Endothelial cell (in vitro differentiated cells): ENCODE results near the gene S100A7. TPM values are rescaled to one million over a fixed set of nuclear protein-coding genes. Genes with fewer than 3 reads are reported as not detected.

ENCODE experiments used
- DNase-seq: peaks from one replicate; pipeline ENCODE4 v3.0.0; 2021; ENCODE audit warnings: low spot score
- H3K27ac Mint-ChIP-seq: one replicate; pipeline ENCODE4 v1.8.0; 2021; ENCODE audit warnings: mixed read lengths, inconsistent platforms; ENCODE audit not compliant: unreplicated experiment
- H3K27me3 Mint-ChIP-seq: one replicate; pipeline ENCODE4 v1.8.0; 2021; ENCODE audit warnings: mild to moderate bottlenecking, moderate library complexity, mixed read lengths, inconsistent platforms; ENCODE audit not compliant: unreplicated experiment
- H3K36me3 Mint-ChIP-seq: one replicate; pipeline ENCODE4 v1.8.0; 2021; ENCODE audit warnings: mild to moderate bottlenecking, low read depth, mixed read lengths, inconsistent platforms; ENCODE audit not compliant: unreplicated experiment
- H3K4me1 Mint-ChIP-seq: one replicate; pipeline ENCODE4 v1.8.0; 2021; ENCODE audit warnings: mild to moderate bottlenecking, mixed read lengths, inconsistent platforms; ENCODE audit not compliant: unreplicated experiment
- H3K4me3 Mint-ChIP-seq: one replicate; pipeline ENCODE4 v1.8.0; 2021; ENCODE audit warnings: mild to moderate bottlenecking, mixed read lengths, inconsistent platforms; ENCODE audit not compliant: unreplicated experiment
- H3K9me3 Mint-ChIP-seq: one replicate; pipeline ENCODE4 v1.8.0; 2021; ENCODE audit warnings: mixed read lengths, inconsistent platforms; ENCODE audit not compliant: unreplicated experiment
- CTCF ChIP-seq: fragments of 200-600 bp; sonication (generic); IDR thresholded peaks from one replicate; pipeline ENCODE4 v1.5.0; 2021; ENCODE audit warnings: antibody characterized with exemption; ENCODE audit not compliant: unreplicated experiment
- total RNA-seq: library from RNA; stranded (reverse); fragmentation: NEBNext Ultra II Directional; extraction: Animal tissue kit (Norgen Biotek cat#: 25700); gene quantifications from one replicate; pipeline ENCODE4 v1.2.1, GENCODE V29; 2021; ENCODE audit not compliant: unreplicated experiment

S100A7 gene
- total RNA-seq, 1 donor from 2014 or later, result not detected

DNA sequence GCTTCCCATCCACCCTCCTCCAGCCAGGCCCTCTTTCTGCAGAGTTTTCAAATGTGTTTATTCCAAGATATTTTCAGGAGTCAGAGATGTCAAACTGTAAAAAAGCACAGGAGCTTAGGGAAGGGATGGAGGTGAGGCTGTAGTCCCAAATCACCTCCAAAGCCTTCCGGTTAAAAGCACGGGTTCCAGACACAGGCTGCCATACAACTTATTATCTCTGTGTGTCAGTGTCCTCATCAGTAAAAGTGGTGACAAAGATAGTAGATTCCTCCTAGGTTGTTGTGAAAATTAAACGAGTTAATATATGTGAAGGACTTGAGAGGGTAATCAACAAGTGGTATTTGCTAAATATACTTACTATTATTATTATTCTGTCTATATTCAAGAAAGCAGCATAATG, 29.0 kb downstream of the S100A7 start:
- Mint-ChIP-seq H3K36me3 (no peaks in the 10 kb centered on the region), H3K27me3 (peaks cover 5% of the 10 kb centered on the region), H3K27ac (no peak overlapping the region), H3K9me3 (no peaks in the 10 kb centered on the region), H3K4me3 (no peak overlapping the region), H3K4me1 (peaks cover 19% of the 10 kb centered on the region)
- TF ChIP-seq CTCF, result no peak
- DNase-seq, result no peak

DNA sequence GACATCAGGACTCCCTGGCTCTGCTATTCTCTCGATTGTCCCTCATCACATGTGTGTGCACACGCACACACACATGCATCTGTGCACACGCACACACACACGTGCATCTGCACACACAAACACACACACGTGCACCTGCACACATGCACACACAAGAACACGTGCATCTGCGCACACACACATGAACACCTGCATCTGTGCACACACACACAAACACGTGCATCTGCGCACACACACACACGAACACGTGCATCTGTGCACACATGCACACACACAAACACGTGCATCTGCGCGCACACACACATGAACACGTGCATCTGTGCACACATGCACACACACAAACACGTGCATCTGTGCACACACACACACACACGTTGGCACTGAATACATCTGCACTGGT, 29.4 kb downstream of the S100A7 start:
- Mint-ChIP-seq H3K27ac (no peak overlapping the region), H3K9me3 (no peaks in the 10 kb centered on the region), H3K4me3 (no peak overlapping the region), H3K4me1 (peaks cover 19% of the 10 kb centered on the region), H3K27me3 (peaks cover 5% of the 10 kb centered on the region), H3K36me3 (no peaks in the 10 kb centered on the region)
- DNase-seq, result no peak
- TF ChIP-seq CTCF, result no peak

DNA sequence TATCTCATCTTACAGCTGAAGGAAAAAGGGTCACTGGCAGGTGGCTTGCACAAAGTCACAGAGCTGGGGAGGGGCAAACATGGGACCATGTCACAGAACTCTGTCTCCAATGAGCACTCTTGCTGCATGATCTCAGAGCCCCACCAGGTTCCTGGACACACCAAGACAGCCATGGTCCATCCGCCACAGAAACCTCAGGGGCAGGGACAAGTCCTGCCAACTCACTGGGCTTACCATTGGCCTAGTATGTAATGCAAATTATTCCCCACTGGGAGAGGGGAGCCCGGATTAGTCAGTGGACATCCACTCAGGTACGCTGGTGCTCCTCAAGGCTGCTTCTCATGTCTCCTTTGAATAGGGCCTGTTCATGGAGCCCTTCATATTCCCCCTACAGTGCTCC, 29.9 kb downstream of the S100A7 start:
- Mint-ChIP-seq H3K36me3 (no peaks in the 10 kb centered on the region), H3K9me3 (no peaks in the 10 kb centered on the region), H3K27me3 (peaks cover 5% of the 10 kb centered on the region), H3K4me1 (peaks cover 19% of the 10 kb centered on the region), H3K4me3 (no peak overlapping the region), H3K27ac (no peak overlapping the region)
- no peak for TF ChIP-seq CTCF
- DNase-seq, result no peak

- TF ChIP-seq CTCF, result no peak
Measured at GRCh38 chr1:153430166-153430553, 30.3 kb downstream of the S100A7 start.

DNA sequence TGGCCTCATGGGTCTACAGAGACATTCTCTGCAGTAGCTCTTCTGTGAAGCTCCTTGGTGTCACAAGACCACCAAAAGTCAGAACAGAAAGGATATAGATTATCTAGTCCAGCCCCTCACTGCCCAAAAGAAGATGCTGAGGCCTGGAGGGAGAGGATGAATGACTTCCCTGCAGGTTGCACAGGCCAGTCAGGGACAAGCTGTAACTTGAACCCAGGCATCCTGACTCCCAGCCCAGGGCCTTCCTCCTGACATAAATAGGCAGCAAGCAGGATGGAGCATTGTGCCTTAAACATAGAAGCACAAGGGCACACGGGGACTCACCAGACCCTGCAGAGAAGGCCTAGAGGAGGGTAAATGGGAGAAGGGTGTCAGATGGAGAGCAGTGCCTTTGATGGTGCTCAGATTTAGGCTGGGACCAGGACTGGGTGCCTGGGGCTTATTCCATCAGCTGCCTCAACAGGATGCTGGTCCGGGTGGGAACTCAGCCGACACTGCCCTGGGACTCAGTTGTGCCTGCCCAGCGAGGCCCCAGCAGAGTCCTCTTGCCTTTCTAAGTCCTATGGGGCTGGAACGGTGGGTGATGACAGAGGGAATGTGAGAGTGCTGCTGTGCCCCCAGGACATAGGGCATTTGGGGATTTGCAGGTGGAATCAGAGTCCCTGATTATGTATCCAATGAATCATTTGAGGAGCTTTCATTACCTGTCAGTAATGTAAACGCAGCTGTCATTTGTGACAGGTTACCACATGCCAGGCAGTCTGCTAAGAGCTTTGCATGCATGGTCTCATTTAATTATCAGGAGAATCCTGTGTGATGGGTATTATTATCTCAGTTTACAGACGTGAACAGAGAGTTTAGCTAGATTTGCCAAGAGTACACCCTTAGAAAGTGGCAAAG, 30.9 kb downstream of the S100A7 start:
- Mint-ChIP-seq H3K4me1 (peaks cover 19% of the 10 kb centered on the region), H3K27ac (no peak overlapping the region), H3K4me3 (no peak overlapping the region), H3K9me3 (no peaks in the 10 kb centered on the region), H3K36me3 (no peaks in the 10 kb centered on the region), H3K27me3 (peaks cover 5% of the 10 kb centered on the region)
- DNase-seq, result no peak
- no peak for TF ChIP-seq CTCF

More at GRCh38 chr1:153430166-153430553, 30.3 kb downstream of the S100A7 start:
- Mint-ChIP-seq H3K36me3 (no peaks in the 10 kb centered on the region), H3K27ac (no peak overlapping the region), H3K4me1 (peaks cover 19% of the 10 kb centered on the region), H3K9me3 (no peaks in the 10 kb centered on the region), H3K4me3 (no peak overlapping the region), H3K27me3 (peaks cover 5% of the 10 kb centered on the region)
- no peak for DNase-seq
